Fibroblast of skin of back (primary cell): ENCODE results near the gene NEO1.

ENCODE experiments used
- DNase-seq: peaks from one replicate; pipeline ENCODE4 v3.0.0-alpha.2; 2013

The NEO1 gene

DNA sequence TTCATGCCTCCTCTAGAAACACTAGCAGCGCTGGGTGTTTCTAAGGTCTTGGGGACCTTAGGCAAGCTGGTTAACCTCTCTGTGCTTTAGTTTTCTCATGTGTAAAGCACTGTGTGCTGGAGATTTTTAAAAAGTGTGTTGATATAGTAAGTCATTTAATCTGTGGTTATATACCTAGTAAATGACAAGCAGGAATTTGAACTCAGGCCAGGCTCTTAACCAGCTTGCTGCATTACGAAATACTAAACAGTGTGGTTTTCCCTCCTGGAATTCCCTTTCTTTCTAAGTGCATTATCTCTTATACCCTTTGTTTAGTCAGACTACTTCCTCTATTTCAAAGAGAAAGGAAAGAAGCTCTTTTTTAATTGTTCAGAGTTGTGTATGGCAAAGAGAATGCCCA, 26.5 kb downstream of the NEO1 start:
- DNase-seq = peak; percentile 54

DNA sequence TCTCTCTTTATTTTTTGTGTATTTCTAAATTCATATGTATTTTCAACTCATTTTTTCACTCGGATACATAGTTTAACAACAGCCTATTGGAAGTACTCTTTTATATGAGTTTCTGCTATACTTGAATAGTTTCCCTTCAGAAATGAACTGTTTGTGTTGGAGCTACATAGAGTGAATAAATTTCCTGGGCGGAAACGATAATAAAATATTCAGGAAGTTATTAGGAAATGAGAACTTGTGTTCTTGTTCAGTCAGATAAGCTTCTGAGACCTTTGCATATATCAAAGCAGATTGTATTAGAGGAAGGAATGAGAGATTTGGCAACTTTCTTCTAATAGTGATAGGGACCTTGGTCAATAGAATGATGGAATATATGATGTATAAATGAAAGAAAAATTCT, 27.3 kb downstream of the NEO1 start:
- no peak for DNase-seq

DNA sequence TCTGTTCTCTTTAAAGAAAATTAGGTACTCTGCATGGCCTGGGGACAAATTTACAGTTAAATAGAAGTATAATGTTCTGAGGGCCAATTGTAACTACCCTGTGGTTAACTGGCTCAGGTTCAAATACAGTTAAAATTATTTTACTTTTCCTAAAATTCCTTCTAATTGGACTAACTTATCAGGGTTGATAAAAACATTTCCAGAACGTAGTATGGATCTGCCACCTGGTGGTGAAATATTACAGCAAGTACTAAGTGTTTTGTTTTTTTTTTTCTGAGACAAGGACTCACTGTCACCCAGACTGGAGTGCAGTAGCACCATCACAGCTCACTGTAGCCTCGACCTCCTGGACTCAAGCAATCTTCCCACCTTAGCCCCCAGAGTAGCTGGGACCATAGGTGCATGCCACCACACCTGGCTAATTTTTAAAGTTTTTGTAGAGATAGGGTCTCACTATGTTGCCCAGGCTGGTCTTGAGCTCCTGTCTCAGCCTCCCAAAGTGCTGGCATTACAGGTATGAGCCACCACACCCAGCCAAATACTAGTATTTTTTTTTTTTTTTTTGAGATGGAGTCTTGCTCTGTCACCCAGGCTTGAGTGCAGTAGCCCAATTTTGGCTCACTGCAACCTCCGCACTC, 29.2 kb downstream of the NEO1 start:
- DNase-seq = peak; percentile 63

DNA sequence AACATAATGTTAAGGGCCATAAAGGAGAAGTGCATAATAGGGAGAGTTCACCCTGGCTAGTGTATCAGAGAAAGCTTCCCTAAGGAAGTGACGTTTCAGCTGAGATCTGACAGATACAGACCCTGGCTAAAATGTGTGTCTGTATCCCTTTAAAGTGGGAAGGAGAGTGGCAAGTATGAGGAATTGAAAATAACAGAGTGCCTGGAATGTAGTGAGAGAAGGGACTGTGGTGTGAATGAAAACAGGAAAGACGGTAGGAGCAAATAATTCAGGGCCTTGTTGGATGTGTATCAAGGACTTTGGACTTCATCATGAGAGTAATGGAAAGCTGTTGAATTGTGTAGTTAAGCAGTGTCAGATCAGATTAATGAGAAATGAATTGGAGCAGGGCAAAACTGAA, 30.5 kb downstream of the NEO1 start:
- DNase-seq = peak; percentile 16

DNA sequence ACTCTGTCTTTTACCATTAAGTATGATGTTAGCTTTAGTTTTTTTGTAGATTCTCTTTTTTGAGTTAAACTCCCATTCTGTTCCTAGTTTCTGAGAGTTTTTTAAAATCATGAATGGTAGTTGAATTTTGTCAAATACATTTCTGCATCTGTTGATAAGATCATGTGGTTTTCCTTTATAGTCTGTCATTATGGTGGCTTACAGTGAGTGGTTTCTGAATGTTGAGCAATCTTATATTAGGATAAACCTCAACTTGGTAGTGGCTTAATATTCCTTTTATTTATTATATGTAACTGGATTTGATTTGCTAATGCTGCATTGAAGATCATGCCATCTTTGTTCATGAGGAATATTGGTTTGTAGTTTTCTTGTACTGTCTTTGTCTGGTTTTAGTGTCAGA, 34.8 kb downstream of the NEO1 start:
- no peak for DNase-seq

- DNase-seq = no peak
Observed at GRCh38 chr15:73105064-73105463, 52.8 kb downstream of the NEO1 start.

GRCh38 chr15:73108676-73109075, 56.4 kb downstream of the NEO1 start:
- no peak for DNase-seq

GRCh38 chr15:73109765-73110164, 57.5 kb downstream of the NEO1 start:
- DNase-seq = no peak

DNA sequence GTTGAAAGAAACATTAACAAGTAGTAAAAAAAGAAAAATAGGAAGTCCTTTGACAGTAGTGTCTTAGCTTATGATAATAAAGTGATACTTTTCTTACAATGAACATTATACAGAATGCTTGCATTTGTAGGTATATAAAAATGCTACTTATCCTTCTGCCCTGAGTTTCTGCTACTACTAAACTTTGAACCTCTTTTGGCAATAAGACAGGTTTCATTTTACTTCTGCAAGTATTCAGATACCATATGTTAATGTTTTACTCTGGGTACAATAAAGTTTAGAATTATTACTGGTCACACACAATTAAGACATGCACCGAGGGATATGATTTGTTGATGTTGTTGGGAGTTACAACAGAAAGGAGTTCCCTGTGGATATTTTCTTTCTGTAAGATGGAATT, 57.9 kb downstream of the NEO1 start:
- DNase-seq = no peak

DNA sequence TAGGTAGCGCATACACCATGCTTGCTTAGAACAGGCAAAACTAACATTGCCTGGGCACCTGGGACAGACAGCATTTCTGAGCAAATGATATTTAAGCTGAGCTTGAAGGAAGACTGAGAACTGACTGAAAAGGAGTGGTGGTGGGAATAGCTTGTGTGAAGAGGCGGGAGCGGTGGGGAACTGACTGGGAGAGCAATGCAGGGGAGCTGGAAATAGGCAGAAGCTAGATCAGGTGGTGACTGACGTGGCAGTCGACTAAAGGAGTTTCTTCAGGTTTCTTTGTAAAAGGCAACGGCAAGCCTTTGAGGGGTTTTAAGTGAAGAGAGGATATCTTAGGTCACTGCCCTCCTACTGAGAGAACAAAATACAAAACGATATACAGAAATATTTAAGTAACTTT, 61.8 kb downstream of the NEO1 start:
- no peak for DNase-seq

GRCh38 chr15:73116164-73116563, 63.9 kb downstream of the NEO1 start:
- DNase-seq = no peak

DNA sequence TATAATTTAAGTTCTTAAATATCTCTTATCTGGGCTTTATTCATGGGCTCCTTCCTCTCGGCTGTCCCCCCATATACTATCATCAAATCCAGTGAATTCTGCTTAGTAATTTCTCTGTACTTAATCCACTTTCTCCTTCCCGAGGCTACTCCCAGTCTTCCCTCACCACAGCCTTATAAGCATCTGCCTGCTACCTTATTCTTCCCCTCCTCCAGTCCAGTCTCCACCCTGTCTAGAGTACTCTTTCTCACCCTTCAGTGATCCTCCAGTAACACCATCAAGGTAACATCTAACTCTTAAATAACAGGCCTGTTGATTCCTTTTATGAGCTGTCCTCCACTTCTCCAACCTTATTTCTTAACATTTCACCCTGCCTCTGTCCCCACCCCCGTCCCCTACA, 65.8 kb downstream of the NEO1 start:
- DNase-seq = no peak

DNA sequence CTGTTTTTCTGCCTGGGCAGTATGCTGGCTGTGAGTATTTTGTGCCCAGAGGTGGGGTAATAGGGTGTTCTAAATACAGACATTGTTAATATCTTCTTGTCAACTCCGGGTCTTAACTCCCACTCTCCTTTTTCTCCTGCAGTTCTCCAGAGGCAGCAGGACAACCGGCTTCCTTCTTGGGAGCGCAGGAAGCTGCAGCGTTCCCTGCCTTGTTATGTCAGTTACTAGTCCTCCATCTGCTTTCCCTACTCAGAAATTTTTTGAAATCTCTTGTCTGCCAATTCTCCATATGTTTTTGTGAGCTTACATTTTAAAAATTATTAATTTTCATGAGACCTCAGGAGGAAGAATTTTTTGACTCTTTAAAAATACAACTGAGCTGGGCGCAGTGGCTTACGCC, 67.2 kb downstream of the NEO1 start:
- no peak for DNase-seq

DNA sequence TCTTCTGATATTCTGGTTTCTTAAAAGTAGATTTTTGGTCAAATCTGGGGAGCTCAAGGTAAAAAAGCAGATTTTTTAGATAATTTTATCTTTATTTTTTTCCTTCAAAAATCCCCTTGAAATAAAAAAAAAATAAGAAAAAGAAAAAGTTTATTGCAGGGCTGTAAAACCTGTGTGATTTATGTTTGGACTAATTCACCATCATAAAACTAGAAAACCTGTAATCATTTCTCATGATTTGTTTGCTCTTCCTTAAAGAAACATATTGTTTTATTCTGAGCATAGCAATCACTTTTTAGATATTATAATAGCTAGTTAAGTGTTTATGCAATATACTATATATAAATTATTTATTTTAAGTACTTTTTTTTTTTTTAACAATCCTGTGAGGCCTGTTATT, 68.0 kb downstream of the NEO1 start:
- no peak for DNase-seq

GRCh38 chr15:73125219-73125618, 73.0 kb downstream of the NEO1 start:
- DNase-seq = peak; percentile 3

GRCh38 chr15:73127302-73127936, 75.2 kb downstream of the NEO1 start:
- peak; percentile 30 for DNase-seq

DNA sequence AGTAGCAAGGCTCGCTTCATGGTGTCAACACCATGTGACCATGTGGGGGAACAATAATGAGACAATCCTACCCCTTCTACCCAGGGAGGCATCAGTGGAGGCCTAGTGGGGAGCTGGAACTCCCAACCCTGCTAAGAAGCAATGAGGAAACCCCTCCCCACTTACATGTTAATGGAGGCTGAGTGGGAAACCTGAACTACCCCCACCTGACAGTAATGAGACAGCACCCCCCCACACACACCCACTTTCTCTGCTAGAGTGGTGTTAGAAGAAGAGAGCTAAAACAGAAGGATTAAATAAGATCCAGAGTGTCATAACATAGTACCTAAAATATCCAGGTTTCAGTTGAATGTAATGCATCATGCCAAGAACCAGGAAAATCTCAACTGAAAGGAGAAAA, 78.6 kb downstream of the NEO1 start:
- DNase-seq = no peak

DNA sequence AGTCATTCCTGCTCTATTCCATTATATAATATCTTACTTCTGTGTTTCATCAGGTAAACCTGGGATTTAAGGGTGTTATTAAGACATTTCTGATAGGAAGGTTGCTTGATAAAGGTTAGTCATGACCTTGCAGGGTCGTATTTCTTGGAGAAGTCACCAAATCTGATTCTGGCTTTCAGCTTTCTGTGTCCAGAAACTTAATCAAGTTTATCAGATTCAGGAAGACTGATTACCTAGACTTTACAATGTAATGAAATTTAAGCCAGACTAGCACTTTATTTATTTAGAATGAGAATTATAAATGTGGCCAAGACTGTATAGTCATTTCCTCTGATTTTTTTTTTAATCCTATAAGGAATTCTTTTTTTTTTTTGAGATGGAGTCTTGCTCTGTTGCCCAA, 81.9 kb downstream of the NEO1 start:
- no peak for DNase-seq

DNA sequence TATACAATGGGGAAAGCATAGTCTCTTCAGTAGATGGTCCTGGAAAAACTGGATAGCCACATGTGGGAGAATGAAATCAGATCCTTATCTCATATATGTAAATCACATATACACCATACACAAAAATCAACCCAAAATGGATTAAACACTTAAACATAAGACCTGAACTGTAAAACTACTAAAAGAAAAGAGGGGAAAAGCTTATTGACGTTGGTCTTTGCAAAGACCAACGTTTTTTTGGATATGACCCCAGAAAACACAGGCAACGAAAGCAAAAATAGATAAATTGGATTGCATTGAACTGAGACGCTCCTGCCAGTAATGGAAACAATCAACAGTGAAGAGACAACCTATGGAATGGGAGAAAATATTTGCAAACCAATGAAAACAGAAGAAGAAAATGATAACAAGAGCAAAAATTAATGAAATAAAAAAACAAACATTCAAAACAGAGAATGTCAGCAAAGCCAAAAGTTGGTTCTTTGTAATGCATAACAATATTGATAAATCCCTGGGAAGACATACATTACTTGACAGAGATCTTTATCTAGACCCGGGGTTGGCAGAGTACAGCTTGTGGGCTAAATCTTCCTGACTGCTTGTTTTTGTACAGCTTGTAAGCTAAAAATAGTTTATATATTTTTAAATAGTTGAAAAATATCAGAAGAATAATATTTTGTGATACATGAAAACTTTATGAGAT, 86.9 kb downstream of the NEO1 start:
- DNase-seq = no peak

DNA sequence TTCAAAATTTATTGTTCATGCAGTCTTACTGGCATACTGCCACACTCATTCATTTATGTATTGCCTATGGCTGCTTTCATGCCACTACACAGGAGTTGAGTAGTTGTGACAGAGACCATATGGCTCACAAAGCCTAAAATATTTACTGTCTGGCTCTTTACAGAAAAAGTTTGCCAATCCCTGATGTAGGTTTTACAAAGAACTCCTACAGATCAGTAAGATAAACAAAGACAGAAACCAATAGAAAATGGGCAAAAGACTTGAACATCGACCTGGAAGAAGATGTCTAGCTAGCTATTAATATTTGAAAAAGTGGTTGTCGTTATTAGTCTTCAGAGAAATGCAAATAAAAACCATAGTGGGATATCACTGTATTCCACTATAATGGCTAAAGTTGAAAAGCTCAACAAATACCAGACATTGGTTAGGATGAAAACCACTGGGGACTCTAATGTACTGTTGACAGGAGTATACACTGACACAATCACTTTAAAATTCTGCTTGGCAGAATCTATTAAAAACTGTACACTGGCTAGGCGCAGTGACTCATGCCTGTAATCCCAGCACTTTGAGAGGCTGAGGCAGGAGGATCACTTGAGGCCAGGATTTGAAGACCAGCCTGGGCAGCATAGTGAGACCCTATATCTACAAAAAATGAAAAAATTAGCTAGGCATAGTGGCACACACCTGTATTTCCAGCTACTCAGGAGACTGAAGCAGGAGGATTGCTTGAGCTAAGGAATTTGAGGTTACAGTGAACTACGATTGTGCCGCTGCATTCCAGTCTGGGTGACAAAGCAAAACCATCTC, 87.7 kb downstream of the NEO1 start:
- no peak for DNase-seq

- DNase-seq = no peak
Observed at GRCh38 chr15:73141216-73141900, 89.1 kb downstream of the NEO1 start.
